Amniotic stem cell (primary cell): ENCODE data around the gene MATN1.

Experiments used
- DNase-seq: peaks from one replicate; lab custom pipeline; 2025; lab: John Stamatoyannopoulos, UW

MATN1 gene

DNA sequence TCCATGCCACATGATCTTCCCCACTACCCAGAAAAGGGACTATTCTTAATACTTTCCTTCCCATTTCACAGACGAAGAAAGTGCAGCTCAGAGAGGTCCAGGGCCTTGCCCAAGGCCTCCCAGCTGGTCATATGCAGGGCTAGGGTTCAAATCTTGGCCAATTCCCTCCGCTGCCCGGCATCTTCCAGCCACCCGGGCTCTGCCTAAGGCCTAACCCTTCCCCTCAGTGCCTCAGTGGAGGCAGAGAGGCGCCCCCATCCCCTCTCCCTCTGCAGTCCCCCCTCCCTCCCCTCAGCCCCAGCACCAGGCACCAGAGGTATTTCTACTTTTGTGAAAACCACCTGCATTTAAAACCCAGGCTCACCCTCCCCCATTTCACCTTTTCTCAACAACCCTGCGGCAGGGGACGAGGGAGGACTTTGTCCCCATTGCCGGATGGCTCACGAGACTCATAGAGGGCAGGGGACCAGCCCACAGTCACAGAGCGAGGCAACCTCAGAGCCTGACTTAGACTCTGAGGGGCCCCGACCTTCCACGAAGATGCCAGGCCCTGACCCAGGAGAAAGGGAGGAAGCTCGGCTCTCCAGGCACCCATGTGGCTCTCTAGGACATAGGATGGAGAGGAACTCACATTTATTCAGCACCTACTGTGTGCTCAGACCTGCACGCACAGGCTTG is 21.9 kb upstream of the MATN1 start:
- no peak for DNase-seq

DNA sequence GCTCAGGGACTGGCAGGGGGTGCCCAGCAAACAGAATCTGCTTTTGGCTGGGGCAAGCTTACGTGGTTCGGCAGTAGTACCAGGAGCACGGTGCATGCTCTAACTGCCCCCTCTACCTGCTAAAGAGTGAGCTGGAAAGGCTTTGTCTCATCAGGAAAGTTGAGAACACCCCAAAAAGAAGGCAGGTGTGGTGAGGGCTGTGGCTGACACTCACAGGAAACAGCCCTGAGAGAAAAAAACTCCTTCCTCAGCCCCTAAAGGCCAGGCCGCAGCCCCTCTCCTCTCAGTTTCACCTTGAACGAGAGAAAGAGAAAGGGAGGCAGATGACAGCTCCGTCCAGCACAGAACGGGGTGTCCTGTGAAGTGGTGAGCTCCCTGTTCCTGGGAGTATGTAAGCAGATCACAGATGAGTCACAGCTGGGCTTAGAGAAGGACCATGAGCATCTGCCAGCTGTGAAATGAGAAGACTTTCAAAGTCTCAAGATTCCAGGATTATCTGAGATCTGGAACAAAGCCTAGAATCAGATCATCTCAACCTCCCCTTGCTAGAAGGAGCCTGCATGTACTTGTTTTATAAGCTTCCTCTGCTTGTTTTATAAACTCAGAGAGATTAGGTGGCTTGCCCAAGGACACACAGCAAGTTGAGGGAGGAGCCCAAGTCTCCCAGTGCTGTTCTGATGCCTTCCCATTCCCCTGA is 20.8 kb upstream of the MATN1 start:
- no peak for DNase-seq

DNA sequence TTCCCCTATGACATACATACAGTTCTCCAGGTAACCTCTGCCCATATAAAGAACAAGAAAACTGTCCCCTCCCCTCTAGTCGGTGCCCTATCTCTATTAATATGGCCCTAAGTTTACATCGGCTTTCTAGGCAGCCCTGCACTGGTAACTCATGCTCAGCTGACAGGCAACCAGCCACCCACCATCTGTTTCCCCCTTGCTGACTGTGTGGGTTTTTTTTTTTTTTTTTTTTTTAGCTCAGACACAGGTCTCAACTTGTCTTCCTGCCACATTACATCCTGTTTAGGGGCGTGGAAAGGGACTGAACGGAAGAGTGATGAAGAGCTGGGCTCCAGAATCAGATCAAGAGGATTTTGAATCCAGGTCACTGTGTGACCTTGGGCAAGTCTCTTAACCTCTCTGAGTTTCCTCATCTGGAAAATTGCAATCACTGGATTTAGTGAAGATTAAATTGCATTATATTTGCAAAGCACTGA is 20.2 kb upstream of the MATN1 start:
- DNase-seq = no peak

GRCh38 chr1:30742963-30743559 is 19.7 kb upstream of the MATN1 start:
- DNase-seq = no peak

DNA sequence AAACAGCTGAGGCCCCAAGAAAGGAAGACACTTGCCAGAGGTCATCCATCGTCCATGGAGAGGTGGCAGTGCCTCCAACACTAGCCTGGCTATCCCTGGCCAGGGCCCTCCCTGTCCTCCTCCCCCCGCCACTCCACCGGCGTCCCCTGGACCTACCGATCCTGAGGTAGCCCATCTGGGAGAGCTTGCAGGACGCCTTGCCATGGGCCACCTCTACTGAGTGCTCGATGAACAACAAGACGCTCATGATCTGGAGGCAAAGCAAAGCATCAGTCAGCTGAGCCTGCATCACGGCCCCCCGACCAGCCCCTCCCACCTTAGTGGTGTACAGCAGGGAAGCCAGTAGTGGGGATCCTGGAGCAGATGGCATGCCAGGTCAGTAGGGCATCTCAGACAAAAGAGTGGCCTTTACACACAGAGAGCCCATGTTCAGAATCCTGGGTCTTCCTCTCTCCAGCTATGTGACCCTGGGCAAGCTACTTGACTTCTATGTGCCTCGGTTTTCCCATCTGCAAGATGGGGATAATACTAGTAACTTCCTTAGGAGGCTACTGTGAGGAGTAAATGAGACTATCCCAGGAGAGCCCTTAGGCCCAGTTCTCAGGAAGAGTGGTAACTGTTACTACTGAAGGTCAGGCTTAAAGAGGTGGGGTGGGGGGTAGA is 19.0 kb upstream of the MATN1 start:
- no peak for DNase-seq

DNA sequence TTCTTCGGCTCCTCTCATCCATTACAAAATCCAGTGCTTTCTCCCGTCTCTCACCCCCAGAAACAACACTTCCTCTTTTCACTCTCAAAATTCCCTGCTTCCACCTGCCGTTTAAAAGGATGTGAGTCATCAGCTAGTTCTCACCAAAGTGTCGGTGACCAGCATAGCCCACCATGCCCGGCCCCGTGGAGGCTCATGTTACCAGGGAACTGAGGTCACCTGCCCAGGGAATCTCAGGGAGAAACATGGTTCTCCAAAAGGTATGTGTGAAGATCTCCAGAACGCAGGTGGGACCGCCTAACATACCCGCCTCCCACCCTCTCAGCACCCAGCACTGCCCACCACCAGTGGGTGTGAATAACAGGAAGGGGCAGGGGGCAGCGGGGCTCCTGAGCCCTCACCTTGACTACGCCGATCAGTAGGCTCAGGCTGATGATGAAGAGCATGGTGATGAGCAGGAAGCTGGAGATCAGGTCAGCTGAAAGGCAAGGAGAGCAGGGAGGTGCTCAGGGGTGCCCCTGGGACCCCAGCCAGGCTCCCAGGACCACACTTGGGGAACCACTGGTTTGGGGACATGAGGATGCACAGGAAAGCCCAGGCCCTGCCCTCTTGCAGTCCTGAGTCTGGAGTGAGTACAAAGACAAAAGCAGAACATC is 18.0 kb upstream of the MATN1 start:
- no peak for DNase-seq

- DNase-seq = no peak
Observed at GRCh38 chr1:30740251-30741238, 17.2 kb upstream of the MATN1 start.

DNA sequence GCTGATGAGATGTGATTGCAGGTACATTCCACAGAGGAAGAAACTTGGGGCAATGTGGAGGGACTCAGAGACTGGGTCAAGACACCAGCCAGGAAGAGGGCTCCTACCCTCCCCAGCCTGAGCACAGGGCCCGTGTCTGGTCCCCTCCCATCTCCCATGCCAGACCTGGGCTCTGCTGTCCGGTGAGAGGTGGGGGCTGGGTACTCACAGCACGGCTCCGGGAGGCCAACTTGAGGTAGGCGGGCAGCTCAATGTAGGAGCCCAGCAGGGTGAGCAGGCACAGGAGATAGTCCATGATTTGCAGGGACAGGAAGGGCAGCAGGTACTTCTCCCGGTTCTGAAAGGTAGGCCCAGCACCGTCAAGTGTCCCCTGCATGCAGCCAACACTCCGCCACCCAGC is 16.2 kb upstream of the MATN1 start:
- no peak for DNase-seq

DNA sequence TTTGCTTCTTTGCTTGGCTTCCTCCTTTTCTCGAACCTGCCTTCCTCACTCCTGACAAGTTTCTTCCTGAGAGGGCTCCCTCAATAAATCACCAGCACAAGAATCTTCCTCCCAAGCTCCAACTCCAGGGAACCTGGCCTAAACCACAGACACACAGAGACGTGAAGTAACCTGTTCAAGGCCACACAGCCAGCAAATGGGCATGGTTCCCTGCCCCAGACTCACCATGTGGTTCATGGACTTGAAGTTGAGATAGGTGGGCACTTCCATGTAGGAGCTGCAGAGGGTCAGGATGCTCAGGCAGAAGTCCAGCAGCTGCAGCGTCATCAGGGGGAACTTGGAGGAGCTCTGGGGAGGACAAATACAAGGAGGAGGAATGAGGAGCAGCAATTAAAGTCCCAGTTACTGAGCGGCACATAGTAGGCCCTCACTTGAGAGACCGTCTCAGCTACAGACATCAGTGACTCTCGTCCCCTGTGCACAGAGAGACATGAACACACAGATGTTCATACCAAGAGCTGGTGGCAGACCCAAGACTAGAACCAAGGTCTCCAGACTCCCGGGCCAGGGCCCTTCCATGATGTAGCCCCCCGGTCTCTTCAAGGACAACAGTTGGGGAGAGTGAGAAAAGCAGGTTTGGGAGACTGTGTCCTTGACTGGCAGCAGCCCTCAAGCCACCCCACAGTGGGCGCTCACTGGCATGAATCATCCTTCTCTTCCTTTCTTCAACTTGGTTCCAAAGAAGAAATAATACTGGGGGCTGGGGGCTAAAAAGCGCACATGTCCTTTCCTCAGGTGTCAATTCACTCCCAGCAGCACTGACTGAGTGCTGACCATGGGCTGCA is 15.6 kb upstream of the MATN1 start:
- no peak for DNase-seq

DNA sequence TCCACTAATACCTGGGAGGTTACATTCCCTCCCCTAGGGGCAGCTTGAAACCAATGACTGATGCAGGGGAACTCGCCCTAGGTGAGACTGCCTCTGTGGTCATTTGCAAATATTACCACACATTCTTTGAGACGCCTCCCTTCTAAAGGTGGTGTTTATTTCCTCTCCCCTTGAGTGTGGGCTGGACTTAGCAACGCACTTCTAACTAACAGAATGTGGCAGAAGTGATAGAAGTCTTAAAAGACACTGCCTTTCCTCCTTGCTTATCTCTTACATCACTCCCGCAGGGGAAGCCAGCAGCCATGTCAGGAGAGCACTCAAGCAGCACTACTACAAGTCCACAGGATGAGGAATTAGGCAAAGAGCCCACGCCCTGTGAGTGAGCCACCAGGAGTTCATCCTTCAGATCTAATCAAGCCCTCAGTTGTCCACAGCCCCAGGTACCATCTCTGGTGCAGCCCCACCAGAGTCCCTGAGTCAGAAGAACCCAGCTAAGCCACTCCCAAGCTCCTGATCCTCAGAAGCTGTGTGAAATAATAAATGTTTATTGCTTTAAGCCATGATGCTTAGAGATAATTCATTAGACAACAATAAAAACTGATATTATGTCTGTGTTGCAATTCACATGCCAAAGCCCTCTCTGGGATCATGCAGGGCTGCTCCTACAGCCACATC is 14.8 kb upstream of the MATN1 start:
- DNase-seq = no peak

GRCh38 chr1:30737357-30738039 is 14.1 kb upstream of the MATN1 start:
- DNase-seq = no peak

DNA sequence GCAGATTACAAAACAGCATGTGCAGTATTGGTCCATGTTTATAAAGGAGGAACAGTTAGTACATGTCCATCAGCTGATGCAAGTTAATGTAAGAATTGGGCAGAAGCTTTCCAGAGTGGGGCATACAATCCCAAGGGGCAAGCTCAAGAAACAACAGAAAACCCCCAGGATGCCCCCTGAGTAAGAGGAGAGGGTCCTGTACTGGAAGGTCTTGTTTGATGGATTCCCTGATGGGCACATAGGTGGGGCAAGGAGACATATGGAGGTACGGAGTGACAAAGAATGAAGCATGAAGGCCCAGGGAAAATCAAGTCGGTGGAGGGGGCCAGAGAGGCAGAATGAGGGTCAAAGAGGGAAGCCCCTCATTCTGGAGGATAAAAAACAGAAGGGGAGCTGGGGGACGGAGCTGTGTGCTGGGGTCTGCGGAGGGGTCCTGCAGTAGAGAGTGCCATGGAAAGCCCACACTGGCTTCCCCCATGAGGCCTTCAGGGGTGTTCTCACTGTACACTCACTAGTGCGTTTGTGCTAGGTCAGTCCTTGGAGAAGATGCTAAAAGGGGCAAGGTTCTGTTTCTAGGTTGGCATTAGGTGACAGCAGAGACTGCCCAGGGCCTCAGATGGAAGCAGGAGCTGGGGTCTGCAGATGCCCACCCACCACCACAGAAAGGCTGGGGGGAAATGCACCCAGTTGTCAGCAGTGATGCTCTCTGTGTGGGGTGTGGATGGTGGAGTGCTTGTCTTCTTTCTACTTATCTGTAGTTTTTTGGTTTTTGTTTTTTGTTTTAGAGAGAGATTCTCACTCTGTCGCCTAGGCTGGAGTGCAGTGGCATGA is 12.5 kb upstream of the MATN1 start:
- no peak for DNase-seq

DNA sequence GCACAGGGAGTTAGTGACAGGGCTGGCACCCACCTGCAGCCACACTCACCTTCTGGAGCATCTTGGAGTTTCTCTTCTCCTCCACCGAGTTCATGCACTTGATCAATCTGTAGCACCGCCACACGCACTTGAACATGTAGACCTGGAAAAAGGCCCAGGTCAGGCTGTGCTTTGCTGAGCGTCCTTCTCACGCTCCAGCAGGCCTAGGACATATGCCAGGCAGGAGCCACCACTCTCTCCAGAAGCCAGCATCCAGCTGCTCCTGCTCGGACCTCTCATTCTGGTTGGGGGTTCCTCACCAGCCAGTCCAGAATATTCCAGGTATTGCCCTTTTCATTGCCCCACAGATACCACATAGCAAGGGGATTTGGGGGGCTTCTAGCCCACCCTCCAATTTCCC is 11.7 kb upstream of the MATN1 start:
- no peak for DNase-seq

GRCh38 chr1:30734580-30734979 is 11.2 kb upstream of the MATN1 start:
- no peak for DNase-seq

DNA sequence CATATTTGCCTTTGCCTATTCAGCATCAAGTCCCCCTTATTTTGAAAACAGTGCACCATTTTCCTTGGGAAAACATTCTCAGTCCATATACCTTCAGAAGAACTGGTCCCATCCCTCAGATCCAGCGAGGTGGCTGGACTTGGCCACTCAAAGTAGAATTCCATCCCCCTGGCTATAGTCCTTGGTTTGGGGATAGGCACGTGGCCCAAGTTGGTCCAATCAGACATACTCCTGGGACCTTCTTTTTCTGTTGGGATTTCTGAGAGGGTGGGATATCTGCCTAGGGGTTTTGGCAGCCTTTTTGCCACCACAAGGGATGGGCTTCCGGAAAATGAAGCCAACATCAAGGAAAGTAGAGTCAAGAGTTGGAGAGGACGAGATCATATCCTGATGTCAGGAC is 10.7 kb upstream of the MATN1 start:
- no peak for DNase-seq

GRCh38 chr1:30733493-30733892 is 10.1 kb upstream of the MATN1 start:
- no peak for DNase-seq

DNA sequence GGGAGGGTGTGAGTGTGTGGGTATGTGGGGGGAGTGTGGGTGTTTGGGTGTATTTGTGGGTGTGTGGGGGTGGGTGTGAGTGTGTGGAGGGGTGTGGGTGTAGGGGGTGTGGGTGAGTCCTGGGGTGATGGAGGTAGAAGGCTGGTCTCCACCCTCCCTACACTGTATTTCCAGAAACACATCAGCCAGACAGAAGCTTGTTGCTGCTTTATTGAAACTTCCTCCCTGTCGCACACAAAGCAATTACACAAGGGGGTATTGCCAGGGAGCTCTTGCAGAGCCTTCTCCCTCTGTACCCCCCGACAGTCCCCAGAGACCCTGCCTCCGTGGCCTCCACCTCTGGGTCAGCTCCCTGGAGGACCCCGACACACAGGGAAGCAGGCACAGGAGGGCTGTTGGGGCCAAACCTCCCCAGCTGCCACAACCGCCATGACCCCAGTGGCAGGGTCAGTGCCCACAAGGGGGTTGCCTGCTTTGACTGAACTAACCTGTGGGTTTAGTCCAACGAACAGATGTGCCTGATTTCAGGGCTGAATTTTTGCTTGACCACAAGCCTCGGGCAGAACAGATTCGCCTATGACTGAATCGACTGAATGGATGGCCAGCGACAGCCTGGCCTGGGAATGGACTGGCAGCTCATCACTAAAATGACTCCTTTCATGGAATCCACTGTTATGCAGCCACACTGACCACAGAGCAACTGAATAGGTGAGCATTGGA is 9.1 kb upstream of the MATN1 start:
- no peak for DNase-seq
